Measurements from ENCODE around the gene BRD8. TPM values are rescaled to one million over a fixed set of nuclear protein-coding genes. Genes with fewer than 3 reads are reported as not detected.

BRD8 gene
- polyA plus RNA-seq, 1 donor, result 50.8 TPM

DNA sequence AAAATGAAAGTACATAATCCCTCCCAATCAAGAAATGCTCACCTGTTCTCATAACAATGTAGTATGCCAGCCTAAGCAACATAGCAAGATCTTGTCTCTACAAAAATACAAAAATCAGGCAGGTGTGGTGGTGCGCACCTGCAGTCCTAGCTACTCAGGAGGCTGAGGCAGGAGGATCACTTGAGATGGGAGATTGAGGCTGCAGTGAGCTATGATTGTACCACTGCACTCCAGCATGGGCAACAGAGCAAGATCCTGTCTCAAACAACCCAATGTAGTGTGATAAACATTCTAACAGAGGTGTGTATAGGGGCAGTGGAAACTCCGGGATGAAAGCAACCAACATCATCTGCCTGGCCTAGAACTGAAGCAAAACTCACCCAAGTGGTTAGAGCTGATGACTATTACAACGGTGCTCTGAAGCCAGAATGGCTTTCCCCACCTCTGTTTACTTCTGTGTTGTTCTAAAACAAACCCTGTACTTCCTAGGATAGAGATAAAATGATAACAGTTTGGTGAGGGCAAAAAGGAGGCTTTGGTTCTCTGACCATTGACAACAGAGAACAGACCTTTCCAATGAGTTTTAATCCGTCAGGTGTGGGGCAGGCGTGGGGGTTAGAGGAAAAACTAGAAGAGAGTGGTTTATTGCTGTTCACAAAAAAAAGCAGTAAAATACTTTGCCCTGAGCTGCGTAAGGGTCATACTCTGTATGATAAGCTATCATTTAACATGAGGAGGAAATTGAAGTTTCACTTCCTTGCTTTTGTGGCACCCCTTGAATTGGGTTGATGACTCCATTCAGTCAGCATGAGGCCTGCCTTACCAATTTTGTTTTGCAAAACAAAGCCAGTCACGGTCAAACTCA, 75.7 kb downstream of the BRD8 start:
- DNase-seq (ENCODE audit: low read depth), result no peak

DNA sequence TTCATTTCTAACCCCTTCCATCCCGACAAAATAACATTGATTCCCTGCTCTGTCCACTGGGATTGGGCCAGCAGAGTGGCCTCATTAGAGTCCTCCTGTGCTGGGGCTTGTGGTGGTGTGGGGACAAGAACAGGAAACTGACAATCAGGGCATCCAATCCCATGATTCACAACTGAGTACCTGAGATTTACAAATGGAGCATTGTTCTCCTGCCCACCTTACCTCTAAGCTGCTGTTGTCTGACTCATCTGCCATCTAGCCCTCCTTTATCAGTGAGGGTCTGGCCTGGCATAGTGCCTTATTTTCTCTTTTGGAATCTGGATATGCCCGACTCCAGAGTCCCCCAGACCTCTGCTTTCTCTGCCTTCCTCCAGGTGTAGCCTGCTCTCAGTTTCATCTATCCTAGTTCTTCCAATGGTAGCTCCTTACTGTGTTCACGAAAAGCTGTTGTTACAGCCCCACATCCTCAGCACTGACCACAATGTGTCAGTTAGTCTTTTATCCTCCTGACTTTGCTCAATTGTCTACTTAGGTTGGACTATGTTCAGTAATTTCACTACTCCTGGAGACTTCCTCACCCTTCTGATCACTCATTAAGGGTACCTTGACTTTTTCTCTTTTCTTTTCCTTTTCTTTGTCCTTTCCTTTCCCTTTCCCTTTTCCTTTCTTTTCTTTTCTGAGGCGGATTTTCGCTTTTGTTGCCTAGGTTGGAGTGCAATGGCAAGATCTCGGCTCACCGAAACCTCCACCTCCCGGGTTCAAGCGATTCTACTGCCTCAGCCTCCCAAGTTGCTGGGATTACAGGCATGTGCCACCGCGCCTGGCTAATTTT, 81.2 kb downstream of the BRD8 start:
- DNase-seq (ENCODE audit: low read depth), result no peak

DNA sequence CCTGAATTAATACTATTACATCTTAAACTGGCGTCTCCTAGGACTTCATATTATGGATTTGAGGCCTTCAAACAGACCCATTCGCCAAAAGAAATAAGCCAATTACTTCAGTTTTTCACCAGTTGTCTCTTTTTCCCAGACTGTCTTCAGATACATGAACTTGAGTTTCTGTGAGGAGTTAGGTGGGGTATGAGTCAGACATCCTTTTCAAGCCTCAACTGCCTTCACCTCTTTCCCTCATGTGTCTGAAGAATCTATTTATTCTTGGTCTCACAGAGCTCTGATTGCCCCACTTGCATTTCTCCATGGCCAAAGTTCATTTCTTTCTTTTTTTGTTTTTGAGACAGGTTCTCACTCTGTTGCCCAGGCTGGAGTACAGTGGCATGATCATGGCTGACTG, 82.1 kb downstream of the BRD8 start:
- no peak for DNase-seq (ENCODE audit: low read depth)

DNA sequence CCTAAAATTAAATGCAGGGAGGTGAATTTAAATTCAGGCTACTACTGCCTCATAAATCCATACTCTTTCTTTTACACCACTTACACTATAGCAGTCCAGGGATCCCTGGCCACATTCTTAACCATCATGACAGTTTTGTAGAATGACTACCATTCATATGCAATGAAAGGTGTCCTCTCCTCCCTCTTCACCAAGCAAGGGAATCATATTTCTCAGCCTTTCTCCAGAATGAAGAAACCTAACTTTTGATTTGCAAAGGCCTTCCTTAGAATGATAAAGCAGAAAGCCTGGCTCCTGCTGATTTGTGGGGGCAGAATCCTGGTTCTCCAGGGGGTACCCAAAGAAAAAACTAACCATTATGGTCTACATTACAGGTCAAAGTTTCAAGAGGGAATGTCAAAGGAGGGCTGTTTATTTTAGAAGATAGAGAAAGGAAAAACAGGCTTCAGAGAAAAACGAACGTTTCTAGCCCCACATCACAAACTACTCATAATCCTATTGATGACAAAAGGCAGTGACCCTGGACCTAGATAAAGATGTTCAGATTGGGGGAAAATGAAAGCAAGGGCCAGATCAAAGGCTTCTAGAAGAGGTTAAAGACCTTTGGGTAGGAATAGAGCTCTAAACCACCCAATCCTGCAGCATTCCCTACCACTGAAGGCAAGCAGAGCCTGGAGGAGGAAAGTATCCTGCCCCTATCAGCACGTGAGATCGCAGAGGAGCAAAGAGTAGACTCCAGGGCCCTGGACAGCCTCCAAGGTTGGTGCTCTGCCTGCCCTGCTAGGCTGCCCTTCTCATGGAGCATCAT, 83.1 kb downstream of the BRD8 start:
- DNase-seq (ENCODE audit: low read depth), result no peak

- no peak for DNase-seq (ENCODE audit: low read depth)
Observed at GRCh38 chr5:138093036-138093435, 85.4 kb downstream of the BRD8 start.

DNA sequence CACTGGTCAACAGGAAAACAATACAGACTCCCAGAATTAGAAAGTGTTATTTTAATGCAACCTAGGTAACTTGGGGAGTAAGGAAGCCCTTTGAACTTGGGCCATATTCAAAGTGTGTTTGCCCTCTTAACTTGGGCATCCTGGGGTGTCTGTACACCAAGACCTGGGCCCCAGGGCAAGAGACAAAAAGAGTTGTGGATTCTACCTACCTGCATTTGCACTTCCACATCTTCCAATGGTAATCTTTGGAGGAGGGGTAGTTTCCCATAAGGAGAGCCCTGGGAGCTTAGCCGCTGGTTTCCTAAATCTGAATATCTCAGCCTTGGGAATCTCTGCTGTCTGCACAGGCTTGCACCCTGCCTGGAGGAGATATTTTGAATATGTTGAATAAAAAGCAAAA, 86.1 kb downstream of the BRD8 start:
- no peak for DNase-seq (ENCODE audit: low read depth)

- DNase-seq (ENCODE audit: low read depth), result no peak
Observed at GRCh38 chr5:138091685-138092084, 86.7 kb downstream of the BRD8 start.

Other genes with a start within 250 kb of the BRD8 start
- 20.0 TPM for gene FAM13B, start 145.6 kb downstream of the BRD8 start, polyA plus RNA-seq (ENCODE audit: insufficient read length)
- not detected for gene WNT8A, start 94.6 kb downstream of the BRD8 start, polyA plus RNA-seq (ENCODE audit: insufficient read length)
- 0.85 TPM for gene NME5, start 39.2 kb downstream of the BRD8 start, polyA plus RNA-seq (ENCODE audit: insufficient read length)
- 17.3 TPM for gene KIF20A, start 482 bp upstream of the BRD8 start, polyA plus RNA-seq (ENCODE audit: insufficient read length)
- 34.8 TPM for gene CDC23, start 34.7 kb upstream of the BRD8 start, polyA plus RNA-seq (ENCODE audit: insufficient read length)
- gene GFRA3, start 96.0 kb upstream of the BRD8 start, polyA plus RNA-seq (ENCODE audit: insufficient read length), result 2.8 TPM
- 2.4 TPM for gene CDC25C, start 153.2 kb upstream of the BRD8 start, polyA plus RNA-seq (ENCODE audit: insufficient read length)
- 43.1 TPM for gene FAM53C, start 159.6 kb upstream of the BRD8 start, polyA plus RNA-seq (ENCODE audit: insufficient read length)
- 59.2 TPM for gene KDM3B, start 174.1 kb upstream of the BRD8 start, polyA plus RNA-seq (ENCODE audit: insufficient read length)